HG03045 (cell line): ENCODE data around the gene RAD1.

Source experiments
- ATAC-seq: cut with Tn5 transposase; IDR thresholded peaks from one replicate; pipeline ENCODE4 v1.9.1; 2021; ENCODE audit warnings: mild to moderate bottlenecking, moderate library complexity; ENCODE audit not compliant: unreplicated experiment

Gene RAD1

DNA sequence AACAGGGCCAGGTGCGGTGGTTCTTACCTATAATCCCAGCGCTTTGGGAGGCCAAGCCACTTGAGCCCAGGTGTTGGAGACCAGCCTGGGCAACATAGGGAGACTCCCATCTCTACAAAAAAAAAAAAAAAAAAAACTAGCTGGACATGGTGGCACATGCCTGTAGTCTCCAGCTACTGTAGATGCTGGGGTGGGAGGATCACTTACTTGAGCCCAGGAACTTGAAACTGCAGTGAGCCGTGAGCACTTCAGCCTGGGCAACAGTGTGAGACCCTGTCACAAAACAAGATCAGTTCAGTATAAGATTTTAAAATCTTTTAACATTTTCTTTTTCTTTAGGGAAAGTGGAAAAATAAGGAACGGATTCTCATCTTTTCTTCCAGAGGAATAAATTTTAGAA lies 2.7 kb upstream of the RAD1 start:
- no peak for ATAC-seq

DNA sequence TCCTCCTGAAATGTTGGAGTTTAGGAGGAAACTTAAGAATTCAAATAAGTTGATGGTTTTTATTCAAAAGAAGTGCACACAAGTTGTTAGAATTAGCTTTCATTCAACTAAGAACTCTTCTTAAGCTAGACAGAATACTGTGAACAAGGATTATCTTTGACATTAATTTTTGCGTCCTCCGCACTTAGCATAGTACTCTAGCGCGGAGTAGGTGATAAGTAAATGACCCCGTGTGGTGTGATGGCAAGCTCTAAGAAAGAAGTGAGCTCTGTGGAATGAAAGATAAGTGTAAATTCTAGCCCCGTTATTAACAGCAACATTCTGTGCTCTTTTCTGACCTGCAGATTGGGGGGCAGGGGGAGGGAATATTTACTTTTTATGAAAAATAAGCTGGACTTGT lies 1.2 kb upstream of the RAD1 start:
- no peak for ATAC-seq

DNA sequence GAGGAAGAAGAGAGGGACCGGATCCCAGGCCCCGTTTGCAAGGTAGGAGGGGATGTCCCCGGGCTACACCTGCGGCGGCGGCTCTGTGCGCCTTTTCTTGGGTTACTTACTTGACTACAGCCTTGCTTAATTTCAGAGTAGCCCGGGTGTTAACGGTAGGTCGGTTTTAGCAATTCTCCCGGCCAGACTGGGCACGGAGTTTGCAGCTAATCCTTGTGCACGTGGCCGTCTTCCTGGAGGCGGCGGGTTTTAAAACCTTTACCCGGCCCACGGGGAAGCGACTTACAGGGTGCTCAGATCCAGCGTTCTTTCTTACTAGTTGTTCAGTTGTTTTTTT lies 520 bp upstream of the RAD1 start:
- peak; percentile 14 for ATAC-seq

DNA sequence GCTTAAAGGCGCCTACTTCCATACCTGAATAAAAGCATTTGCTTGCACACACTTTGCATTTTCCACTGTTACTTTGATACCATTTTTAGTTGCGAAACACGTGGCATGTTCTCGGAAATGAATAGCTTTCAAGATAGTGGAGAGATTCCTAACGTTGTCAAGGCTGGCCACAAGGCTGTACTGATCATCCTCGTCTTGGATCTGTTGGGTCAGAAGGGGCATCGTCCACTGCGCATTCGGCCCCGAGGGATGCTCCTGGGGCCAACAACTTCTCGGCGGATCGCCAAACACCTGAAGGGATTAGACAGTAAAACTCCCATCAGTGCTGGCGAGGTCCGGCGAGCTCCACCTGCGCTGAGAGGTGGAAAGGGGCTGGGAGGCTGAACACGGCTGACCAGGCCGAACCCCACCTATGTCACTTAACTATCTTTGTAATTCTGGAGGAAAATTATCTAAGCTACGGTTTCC lies 599 bp downstream of the RAD1 start:
- peak; percentile 8 for ATAC-seq

DNA sequence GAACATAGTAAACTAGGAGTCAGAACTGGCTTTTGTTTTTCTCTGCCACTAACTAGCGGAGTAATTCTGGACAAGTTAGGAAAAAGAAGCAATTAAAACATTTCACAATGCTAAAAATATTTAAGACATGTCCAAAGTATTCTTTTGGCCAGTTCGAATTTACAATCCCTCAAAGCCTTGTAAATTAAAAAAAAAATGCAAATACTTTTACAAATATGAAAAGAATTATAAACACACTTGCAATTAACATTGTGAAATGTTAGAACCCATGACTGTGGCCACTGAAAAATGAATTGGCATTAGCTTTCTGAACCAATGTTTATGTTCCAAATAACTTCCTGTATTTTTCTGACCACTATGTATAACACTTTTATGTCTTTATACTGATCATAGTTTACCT lies 2.2 kb downstream of the RAD1 start:
- ATAC-seq = no peak

GRCh38 chr5:34905564-34905963 lies 9.7 kb downstream of the RAD1 start:
- ATAC-seq = no peak

- no peak for ATAC-seq
These were observed 12.0 kb downstream of the RAD1 start for GRCh38 chr5:34903260-34903659.

GRCh38 chr5:34900652-34901051 lies 14.7 kb downstream of the RAD1 start:
- ATAC-seq = no peak

DNA sequence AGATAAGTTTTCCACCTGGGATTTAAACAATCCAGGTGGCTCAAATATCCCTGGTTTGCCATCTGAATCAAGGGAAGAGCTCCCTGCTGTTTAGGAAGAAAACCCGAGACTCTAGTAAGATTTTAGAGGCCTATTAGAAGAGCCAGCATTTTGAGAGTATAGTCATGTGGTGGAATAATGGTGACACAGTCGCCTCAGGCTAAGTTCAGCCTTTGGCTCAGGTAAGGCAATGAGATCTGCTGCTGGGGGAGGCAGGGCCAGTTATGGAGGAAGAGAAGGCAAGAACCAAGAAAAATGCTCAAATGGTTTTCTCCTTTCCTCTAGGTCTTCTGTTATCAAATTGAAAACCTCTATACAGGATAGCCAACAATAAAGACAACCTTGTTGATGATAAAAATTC lies 16.2 kb downstream of the RAD1 start:
- ATAC-seq = no peak

DNA sequence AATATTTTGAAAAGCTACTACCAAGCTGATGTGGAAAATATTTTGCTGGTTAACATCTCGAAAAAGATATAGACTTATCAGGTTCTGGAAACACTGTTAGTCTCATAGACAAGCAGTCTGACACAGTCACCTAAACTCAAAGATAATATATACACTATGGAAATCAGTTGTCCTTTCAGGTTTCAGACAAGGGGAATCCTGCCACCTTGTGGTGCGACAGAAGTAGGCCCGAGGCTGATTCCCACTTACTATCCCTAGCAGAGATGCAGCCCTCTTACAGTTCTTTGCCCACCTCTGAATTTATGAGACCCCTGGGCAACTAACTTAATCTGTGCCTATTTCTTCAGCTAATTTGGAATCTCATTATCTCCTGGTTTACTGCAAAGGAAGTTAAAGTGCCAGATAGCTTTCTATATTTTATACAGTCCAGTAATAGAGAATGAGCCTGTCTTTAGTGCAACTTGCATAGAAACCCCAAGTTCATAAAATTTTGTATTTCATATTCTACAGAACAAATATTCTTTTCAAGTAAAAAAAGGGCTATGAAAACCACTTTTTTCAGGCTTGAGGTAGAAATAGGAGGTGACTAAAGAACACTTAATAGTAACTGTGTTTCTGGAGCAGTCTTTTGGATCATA lies 16.9 kb downstream of the RAD1 start:
- ATAC-seq = peak; percentile 90

GRCh38 chr5:34897646-34898045 lies 17.7 kb downstream of the RAD1 start:
- ATAC-seq = no peak

DNA sequence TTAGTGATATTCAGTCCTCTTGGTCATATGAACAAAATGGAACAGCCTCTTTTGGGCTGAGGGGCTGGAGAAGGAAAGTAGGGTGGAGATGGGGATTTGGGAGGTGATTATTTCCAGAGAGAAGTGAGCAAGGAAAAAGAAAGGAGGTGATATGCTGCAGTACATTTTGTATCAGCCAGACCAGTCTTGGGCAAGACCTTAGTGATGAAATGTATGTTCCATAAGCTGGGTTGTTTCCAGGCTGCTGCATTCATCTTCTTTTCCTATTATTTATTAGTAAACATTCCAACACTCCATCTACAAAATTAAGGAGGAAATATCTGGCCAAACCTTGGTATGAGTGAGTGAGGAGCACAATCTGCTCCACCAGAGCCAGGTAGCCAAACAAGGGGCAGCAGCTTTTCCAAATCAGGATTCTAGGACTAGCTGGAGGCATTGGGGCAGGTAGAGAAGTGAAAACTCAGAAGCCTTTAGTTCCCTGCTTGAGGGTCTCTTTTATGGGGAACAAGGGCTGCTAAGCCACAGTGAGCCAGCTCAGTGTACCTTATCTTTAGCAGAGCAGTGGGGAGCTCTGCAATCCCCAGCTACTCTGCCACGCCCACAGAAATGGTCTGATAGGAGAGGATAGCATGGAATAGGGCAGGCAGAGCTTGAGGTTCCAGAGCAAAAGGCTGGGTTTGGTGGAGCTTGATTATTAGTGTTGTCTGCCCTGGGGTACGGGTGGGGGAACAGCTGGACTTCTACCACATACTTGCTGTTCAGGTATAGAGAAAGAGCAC lies 19.5 kb downstream of the RAD1 start:
- ATAC-seq = no peak

GRCh38 chr5:34894716-34895115 lies 20.6 kb downstream of the RAD1 start:
- no peak for ATAC-seq

- no peak for ATAC-seq
These were observed 22.9 kb downstream of the RAD1 start for GRCh38 chr5:34892414-34892813.

GRCh38 chr5:34891981-34892380 lies 23.3 kb downstream of the RAD1 start:
- no peak for ATAC-seq

DNA sequence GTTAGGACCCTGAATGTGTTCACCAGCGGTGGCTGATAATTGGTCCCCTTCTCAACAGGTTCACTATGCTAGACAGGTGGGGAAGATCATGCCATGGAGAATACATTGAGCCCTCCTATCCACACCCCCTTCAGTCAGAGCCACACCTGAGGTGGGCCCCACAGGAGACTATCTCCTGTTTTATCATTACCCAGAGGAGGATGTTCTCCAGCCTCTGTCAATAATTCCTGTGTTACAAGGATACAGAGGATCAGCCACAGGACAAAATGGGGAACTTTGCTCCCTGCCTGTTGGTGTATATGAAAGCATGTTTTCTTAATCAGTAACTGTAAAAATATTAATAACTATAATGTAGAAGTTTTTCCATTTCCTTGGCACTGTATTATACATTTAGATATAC lies 25.9 kb downstream of the RAD1 start:
- no peak for ATAC-seq

GRCh38 chr5:34886392-34887119 lies 28.7 kb downstream of the RAD1 start:
- ATAC-seq = no peak

GRCh38 chr5:34881246-34881645 lies 34.1 kb downstream of the RAD1 start:
- no peak for ATAC-seq

DNA sequence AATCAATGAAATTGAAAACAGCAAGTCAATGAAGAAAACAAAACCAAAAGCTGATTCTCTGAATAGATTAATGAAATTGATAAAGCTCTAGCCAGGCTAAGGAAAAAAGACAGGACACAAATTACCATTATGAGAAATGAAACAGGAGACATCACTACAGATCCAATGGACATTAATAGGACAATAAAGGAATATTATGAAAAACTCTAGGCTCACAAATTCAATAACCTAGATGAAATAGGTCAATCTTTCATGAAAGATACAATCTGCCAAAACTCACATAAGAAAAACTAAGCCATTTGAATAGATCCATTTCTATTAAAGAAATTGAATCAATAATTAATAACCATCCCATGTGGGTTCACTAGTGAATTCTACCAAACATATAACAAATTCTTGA lies 39.0 kb downstream of the RAD1 start:
- no peak for ATAC-seq

DNA sequence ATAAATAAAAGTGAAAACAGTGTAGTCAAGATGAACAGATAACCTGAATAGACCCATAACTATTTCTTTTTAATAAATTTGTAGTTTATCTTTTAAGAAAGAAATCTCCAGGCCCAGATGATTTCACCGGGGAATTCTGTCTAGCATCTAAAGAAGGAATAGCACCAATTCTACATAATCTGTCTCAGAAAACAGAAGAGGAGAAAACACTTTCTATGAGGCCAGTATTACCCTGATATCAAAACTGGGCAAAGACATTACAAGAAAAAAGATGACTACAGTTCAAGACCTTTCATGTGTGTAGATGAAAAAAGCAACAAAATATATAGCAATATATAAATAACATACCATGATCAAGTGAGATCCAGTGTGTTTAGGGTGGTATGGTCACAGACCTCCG lies 44.9 kb downstream of the RAD1 start:
- no peak for ATAC-seq

GRCh38 chr5:34869256-34869655 lies 46.0 kb downstream of the RAD1 start:
- no peak for ATAC-seq

- ATAC-seq = no peak
These were observed 46.5 kb downstream of the RAD1 start for GRCh38 chr5:34868791-34869190.
